B cell (primary cell): ENCODE data around the gene NETO1. TPM values are rescaled to one million over a fixed set of nuclear protein-coding genes. Genes with fewer than 3 reads are reported as not detected.

Experiments used
- ATAC-seq: fragments of 200-7000 bp; cut with Tn5 transposase; one replicate; pipeline ENCODE4 v1.10.0; 2021; ENCODE audit warnings: low read depth, mild to moderate bottlenecking, moderate number of reproducible peaks, moderate library complexity
- CTCF ChIA-PET: fragments of 350-600 bp; sonication (Branson Sonifier 250); formaldehyde crosslinking; loops from one replicate; lab custom pipeline; 2021; ENCODE audit warnings: antibody characterized with exemption, inconsistent platforms; lab: Charles Lee
- POLR2A ChIA-PET: fragments of 350-600 bp; sonication (Branson Sonifier 250); formaldehyde crosslinking; loops from one replicate; lab custom pipeline; 2021; ENCODE audit warnings: antibody characterized with exemption; lab: Charles Lee
- DNase-seq: peaks from one replicate; pipeline ENCODE4 v3.0.0; 2013
- H2AFZ ChIP-seq: 2 replicates; pipeline ENCODE4 v1.6.1; 2012; ENCODE audit warnings: mild to moderate bottlenecking, low read depth, low read length; ENCODE audit not compliant: insufficient read depth, poor library complexity, severe bottlenecking
- H3K27ac ChIP-seq, 2 donors: 1 replicate in 1 of 2; 2 replicates in 1 of 2; pipeline ENCODE4 v1.5.1; 2012 to 2013; ENCODE audit warnings: low read length in 2 of 2, mild to moderate bottlenecking in 2 of 2, moderate library complexity in 1 of 2
- H3K27me3 ChIP-seq, 4 experiments: fragments of 200-600 bp in 1 of 4; sonication (generic) in 1 of 4; replicated peaks in 1 of 4; 1 replicate in 2 of 4; 2 replicates in 2 of 4; pipeline versions ENCODE4 v1.6.1 to v1.7.0; 2013 to 2016; ENCODE audit warnings: low read length in 3 of 4, mild to moderate bottlenecking in 2 of 4, mixed read lengths in 1 of 4, moderate library complexity in 1 of 4; ENCODE audit not compliant: insufficient read depth in 4 of 4, control insufficient read depth in 3 of 4; ENCODE audit errors: control extremely low read depth in 1 of 4
- H3K36me3 ChIP-seq, 2 experiments: replicated peaks in 1 of 2; 1 replicate in 1 of 2; 2 replicates in 1 of 2; pipeline versions ENCODE4 v1.6.1 to v1.7.1; 2013; ENCODE audit warnings: low read length in 1 of 2; ENCODE audit not compliant: insufficient read depth in 2 of 2, control insufficient read depth in 1 of 2; ENCODE audit errors: control extremely low read depth in 1 of 2, extremely low read depth in 1 of 2
- H3K4me1 ChIP-seq, 2 donors: fragments of 200-600 bp in 1 of 2; sonication (generic) in 1 of 2; 1 replicate in 1 of 2; 2 replicates in 1 of 2; pipeline versions ENCODE4 v1.5.1 to v1.6.1; 2013 to 2017; ENCODE audit warnings: low read length in 2 of 2; ENCODE audit not compliant: control insufficient read depth in 2 of 2, insufficient read depth in 2 of 2
- H3K4me2 ChIP-seq: replicated peaks from 2 replicates; pipeline ENCODE3; 2012; ENCODE audit warnings: mild to moderate bottlenecking, low read depth, low read length; ENCODE audit not compliant: poor library complexity, severe bottlenecking
- H3K4me3 ChIP-seq, 5 experiments: fragments of 200-600 bp in 1 of 5; sonication (generic) in 1 of 5; 1 replicate in 3 of 5; 2 replicates in 2 of 5; pipeline versions ENCODE4 v1.5.1 to v1.7.0; 2011 to 2016; ENCODE audit warnings: low read length in 4 of 5, mild to moderate bottlenecking in 4 of 5, low read depth in 2 of 5, control low read depth in 1 of 5, moderate library complexity in 1 of 5; ENCODE audit not compliant: insufficient read depth in 1 of 5; ENCODE audit errors: control extremely low read depth in 1 of 5, extremely low read depth in 1 of 5
- H3K79me2 ChIP-seq: fragments of 200-600 bp; sonication (generic); one replicate; pipeline ENCODE4 v1.6.0; 2016; ENCODE audit warnings: low read length; ENCODE audit not compliant: control insufficient read depth, insufficient read depth
- H3K9ac ChIP-seq: fragments of 200-600 bp; sonication (generic); 2 replicates; pipeline ENCODE4 v1.6.1; 2017; ENCODE audit warnings: mild to moderate bottlenecking, low read length, moderate library complexity
- H3K9me3 ChIP-seq, 3 donors: one replicate each; pipeline versions ENCODE4 v1.6.1 to v1.7.1; 2013; ENCODE audit warnings: low read length in 2 of 3; ENCODE audit not compliant: control insufficient read depth in 2 of 3, insufficient read depth in 1 of 3; ENCODE audit errors: control extremely low read depth in 1 of 3
- H4K20me1 ChIP-seq: 2 replicates; pipeline ENCODE4 v1.6.0; 2012; ENCODE audit warnings: mild to moderate bottlenecking, low read length; ENCODE audit not compliant: insufficient read depth, control insufficient read depth, poor library complexity, severe bottlenecking
- H3K27ac Mint-ChIP-seq: one replicate; pipeline ENCODE4 v1.8.0; 2021; ENCODE audit warnings: mixed read lengths
- H3K27me3 Mint-ChIP-seq: one replicate; pipeline ENCODE4 v1.8.0; 2021; ENCODE audit warnings: mixed read lengths
- H3K4me1 Mint-ChIP-seq: one replicate; pipeline ENCODE4 v1.8.0; 2021; ENCODE audit warnings: mixed read lengths
- H3K4me3 Mint-ChIP-seq: one replicate; pipeline ENCODE4 v1.8.0; 2021; ENCODE audit warnings: mixed read lengths
- H3K9me3 Mint-ChIP-seq: one replicate; pipeline ENCODE4 v1.8.0; 2022; ENCODE audit warnings: mixed read lengths; ENCODE audit not compliant: insufficient read depth
- EZH2 ChIP-seq: IDR thresholded peaks from 2 replicates; pipeline ENCODE4 v1.6.1; 2012; ENCODE audit warnings: borderline replicate concordance, low read depth, mild to moderate bottlenecking, moderate library complexity, low read length; ENCODE audit not compliant: insufficient read depth, poor library complexity, severe bottlenecking
- WGBS: methylation state at CpG from one replicate; pipeline ENCODE4 v1.1.5; 2013; ENCODE audit warnings: missing lambda C conversion rate; ENCODE audit not compliant: insufficient coverage; 5-methylcytosine and 5-hydroxymethylcytosine counted together
- intact Hi-C: fragments of 100-400 bp; cut with micrococcal nuclease; formaldehyde crosslinking; loops from one replicate; pipeline ENCODE4 v1.10.0; 2022
- polyA plus RNA-seq: library from polyadenylated mRNA; depleted of rRNA; stranded (reverse); fragments of >200 nt; gene quantifications from 2 replicates; pipeline ENCODE4 v1.2.3, GENCODE V29; 2012
- total RNA-seq, 2 donors: library from RNA; stranded (reverse); fragments of 120-200 nt in 1 of 2; gene quantifications; 1 replicate in 1 of 2; 2 replicates in 1 of 2; pipeline versions ENCODE4 v1.2.3 to v1.2.4, GENCODE V29; 2013 to 2022
- TF ChIP-seq, protein P1 (sequence below): fragments of 200-600 bp; IDR thresholded peaks from one replicate; pipeline ENCODE4 v1.8.0; 2022; ENCODE audit warnings: antibody characterized with exemption, mild to moderate bottlenecking

NETO1 gene
- total and polyA plus RNA-seq, 2 donors (not counting 1 experiment from before 2014, with no cell fraction given): 8.4 to 10.5 TPM

GRCh38 chr18:72700961-72701710, 166.7 kb downstream of the NETO1 start:
- no peak overlapping the region for H3K27ac ChIP-seq
- no peak overlapping the region for H3K4me2 ChIP-seq
- H3K4me3 ChIP-seq: no peak overlapping the region
- H3K4me1 Mint-ChIP-seq: no peaks in the 10 kb centered on the region
- no peak overlapping the region for H3K27ac Mint-ChIP-seq
- no peak for TF ChIP-seq EZH2
- TF ChIP-seq, protein P1, sequence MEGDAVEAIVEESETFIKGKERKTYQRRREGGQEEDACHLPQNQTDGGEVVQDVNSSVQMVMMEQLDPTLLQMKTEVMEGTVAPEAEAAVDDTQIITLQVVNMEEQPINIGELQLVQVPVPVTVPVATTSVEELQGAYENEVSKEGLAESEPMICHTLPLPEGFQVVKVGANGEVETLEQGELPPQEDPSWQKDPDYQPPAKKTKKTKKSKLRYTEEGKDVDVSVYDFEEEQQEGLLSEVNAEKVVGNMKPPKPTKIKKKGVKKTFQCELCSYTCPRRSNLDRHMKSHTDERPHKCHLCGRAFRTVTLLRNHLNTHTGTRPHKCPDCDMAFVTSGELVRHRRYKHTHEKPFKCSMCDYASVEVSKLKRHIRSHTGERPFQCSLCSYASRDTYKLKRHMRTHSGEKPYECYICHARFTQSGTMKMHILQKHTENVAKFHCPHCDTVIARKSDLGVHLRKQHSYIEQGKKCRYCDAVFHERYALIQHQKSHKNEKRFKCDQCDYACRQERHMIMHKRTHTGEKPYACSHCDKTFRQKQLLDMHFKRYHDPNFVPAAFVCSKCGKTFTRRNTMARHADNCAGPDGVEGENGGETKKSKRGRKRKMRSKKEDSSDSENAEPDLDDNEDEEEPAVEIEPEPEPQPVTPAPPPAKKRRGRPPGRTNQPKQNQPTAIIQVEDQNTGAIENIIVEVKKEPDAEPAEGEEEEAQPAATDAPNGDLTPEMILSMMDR: no peak
- no peaks in the 10 kb centered on the region for H3K4me1 ChIP-seq
- H3K9ac ChIP-seq: no peak overlapping the region
- H3K79me2 ChIP-seq: no peaks in the 10 kb centered on the region
- WGBS: no CpG with 5 or more reads among the region's 1 CpG
- no peaks in the 10 kb centered on the region for H3K9me3 ChIP-seq
- ATAC-seq (no peak), DNase-seq (peak; percentile 11)
- CTCF ChIA-PET: no interaction called here
- intact Hi-C loops: no loop called here
- POLR2A ChIA-PET: no interaction called here
- peaks cover 8% of the 10 kb centered on the region for H3K27me3 Mint-ChIP-seq
- no peak overlapping the region for H3K4me3 Mint-ChIP-seq
- H4K20me1 ChIP-seq: no peaks in the 10 kb centered on the region
- H3K9me3 Mint-ChIP-seq: no peaks in the 10 kb centered on the region
- H3K36me3 ChIP-seq: no peaks in the 10 kb centered on the region
- H3K27me3 ChIP-seq: no peaks in the 10 kb centered on the region
- H2AFZ ChIP-seq: no peak overlapping the region

DNA sequence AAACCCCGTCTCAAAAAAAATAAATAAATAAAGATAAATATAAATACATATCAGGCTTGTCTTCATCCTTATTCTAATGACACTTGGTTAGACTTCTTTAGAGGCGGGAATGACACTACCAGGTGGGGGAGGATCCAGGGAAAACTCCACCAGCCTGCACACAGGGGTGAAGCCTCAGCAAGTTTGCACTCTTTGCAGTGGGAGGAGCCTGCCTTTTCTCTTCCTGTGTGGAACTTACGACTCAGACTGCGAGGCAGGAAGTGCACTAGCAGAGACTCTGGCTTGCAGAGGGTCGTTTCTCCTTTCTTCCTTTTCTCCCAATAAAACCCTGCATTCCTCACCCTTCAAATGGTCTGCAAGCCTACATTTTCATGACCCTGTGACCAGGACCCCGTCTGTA, 170.1 kb downstream of the NETO1 start:
- POLR2A ChIA-PET: no interaction called here

More for the DNA sequence above, 170.1 kb downstream of the NETO1 start:
- intact Hi-C loops: no loop called here
- Histone ChIP-seq H3K27me3 (no peaks in the 10 kb centered on the region), H3K36me3 (no peaks in the 10 kb centered on the region), H3K9me3 (no peaks in the 10 kb centered on the region), H2AFZ (no peak overlapping the region), H3K4me3 (no peak overlapping the region), H3K4me2 (no peak overlapping the region), H4K20me1 (no peaks in the 10 kb centered on the region), H3K27ac (no peak overlapping the region), H3K9ac (no peak overlapping the region), H3K79me2 (no peaks in the 10 kb centered on the region), H3K4me1 (no peaks in the 10 kb centered on the region)
- Mint-ChIP-seq H3K4me3 (no peak overlapping the region), H3K27me3 (peaks cover 3% of the 10 kb centered on the region), H3K9me3 (no peaks in the 10 kb centered on the region), H3K27ac (no peak overlapping the region), H3K4me1 (no peaks in the 10 kb centered on the region)
- DNase-seq (no peak), ATAC-seq (no peak)
- CTCF ChIA-PET: no interaction called here
- WGBS: 74% methylated on average over 3 of the region's 6 CpGs
- TF ChIP-seq EZH2: no peak
- TF ChIP-seq, protein P1: no peak
